NCI-H128 (cell line): ENCODE results near the gene FANCI.

Experiments
- DNase-seq: peaks from one replicate; lab custom pipeline; 2025; ENCODE audit not compliant: unreplicated experiment; lab: John Stamatoyannopoulos, UW

Gene FANCI

DNA sequence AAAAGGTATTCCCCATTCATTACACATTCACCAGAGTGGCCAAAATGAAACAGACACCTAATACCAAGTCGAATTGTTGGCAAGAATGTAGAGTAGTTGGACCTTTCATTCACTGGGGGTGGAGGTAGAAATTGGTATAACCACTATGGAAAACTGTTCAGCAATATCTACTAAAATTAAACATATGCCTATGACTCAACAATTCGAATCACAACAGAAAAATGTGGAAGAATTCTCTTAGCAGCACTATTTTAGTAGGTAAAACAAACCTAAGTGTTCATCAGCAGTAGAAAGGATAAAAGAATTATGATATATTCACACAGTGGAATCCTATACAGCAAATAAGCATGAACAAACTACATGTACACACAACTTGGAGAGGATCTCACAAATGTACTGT lies 60.2 kb downstream of the FANCI start:
- no peak for DNase-seq

DNA sequence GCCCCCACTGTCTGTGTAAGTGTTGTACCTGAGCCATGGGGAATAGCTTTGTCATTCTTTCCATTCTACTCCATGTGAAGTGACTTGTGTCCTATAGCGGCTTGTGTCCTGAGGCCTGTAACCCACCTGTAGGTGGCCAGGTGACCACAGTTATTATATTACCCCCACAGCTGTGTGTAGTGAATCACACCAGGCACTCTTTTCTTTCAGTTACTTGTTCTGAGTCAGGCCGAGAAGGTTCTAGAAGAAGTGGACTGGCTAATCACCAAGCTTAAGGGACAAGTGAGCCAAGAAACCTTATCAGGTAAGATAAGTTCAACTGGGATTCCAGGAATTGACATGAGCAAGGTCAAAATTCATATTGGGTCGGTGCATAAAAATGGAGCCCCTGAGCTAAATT lies 61.6 kb downstream of the FANCI start:
- DNase-seq: no peak

DNA sequence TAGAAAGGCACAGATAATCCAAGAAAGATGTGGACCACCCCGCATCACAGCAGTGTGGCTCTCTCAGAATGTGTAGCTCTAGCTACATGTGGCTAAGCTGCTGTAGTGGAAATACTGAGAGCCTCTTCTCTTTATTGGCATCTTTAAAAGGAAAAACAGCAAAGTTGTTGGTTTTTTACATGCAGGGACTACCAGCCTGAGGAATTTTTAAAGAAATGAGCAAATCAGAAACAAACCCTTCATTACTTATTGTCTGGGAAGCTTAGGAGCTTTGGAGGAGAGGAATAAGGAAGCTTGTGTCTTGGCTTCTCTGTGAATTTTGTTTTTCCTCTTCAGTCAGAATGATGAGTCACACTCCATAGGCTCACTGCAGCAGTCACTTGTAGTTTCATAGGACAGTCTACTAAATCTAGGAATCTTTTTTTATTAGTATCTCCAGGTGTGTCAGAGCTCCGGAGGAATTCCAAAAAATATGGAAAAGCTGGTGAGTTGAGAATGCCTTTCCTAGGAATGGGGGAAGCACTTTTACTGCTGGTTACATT lies 63.3 kb downstream of the FANCI start:
- no peak for DNase-seq

DNA sequence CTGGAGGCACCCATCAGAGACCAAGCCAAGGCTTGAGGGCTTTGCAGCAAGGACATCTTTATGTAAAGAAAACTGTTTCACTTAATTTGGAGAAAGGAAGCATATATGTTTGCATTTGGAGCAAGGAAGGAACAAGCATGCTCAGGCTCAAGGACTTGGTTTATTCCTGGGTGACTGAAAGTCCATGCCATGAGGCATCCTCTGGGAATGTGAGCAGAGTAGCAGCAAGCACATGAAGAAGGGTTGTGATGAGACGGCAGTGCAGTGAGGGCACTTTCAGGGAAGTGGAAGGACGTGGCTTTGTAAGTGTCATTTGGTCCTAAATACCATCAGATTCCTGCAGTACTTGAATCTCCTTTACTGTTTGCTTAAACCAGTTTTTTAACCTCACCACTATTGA lies 64.0 kb downstream of the FANCI start:
- no peak for DNase-seq

DNA sequence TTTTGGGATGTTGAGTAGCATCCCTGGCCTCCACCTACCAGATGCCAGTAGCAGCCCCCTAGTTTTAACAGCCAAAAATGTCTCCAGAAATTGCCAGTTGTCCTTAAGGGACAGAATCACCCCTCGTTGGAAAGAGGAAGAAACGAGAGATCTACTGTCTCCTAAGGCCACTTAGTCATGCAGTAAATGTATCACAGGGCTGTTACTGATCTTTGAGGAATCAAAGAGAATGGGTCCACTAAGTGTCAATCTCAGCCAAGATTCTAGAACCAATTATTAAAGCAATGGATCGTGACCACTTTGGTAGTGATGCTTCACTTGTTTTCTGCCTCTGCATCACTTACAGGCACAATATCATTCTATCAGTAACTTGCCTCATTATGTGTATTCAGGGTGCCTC lies 64.5 kb downstream of the FANCI start:
- no peak for DNase-seq

DNA sequence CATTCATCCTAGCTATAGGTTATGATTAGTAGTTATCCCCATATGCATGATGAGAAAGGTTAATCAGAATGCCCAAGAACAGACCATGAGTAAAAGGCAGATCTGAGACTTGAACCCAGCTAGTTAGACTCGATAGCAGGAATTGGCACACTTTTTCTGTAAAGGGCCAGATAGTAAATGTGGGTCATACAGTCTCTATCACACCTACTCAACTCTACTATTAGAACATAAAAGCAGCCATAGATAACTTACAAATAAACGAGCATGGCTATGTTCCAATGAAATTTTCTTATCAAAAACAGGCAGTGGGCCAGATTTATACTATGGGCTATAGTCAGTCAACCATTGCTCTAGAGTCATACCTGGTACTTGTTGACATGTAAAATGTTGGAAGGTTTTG lies 66.2 kb downstream of the FANCI start:
- no peak for DNase-seq

DNA sequence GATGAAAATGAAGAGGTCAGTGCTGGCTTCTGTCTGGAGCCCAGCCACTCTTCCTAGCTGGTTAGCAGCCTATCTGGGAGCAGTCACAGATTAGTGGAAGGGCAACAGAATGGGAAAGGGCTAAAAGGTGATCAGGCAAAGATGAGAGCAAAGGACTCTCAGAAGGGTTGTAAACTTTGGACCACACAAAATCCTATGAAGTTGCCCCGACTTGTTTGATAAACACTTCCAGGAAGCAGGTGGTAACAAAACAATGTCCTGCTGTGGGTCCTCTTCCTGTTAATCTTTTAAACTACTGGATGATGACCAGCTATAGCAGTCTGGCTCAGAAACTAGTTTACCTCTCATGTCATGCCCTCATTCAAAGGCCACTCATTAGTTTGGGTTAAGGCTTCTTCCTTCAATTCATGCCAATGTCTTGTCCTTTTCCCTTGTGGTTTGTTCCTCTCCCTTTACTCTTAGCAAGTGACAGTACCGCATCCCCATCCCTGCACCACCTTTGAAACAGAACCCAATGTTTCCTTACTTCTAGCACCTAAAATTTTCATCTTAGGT lies 71.7 kb downstream of the FANCI start:
- no peak for DNase-seq

DNA sequence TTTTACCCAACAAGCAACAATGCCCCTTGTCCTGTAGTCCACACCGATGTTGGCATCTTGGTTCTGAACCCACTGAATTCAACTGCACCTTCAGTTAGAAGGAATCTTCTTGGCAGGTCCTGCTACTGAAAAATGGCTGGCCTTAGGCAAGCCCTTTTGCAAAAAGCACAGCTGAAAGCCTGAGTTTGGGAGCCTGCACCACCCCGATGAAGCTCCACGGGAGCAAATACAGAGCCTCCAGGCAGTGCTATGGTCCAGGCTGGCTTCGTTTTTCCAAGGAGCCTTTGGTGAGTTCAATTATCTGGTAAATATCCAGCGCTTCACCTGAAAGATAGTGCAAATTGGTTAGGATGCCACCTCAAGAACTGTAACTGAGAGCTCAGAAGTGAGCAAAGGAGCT lies 72.7 kb downstream of the FANCI start:
- no peak for DNase-seq

DNA sequence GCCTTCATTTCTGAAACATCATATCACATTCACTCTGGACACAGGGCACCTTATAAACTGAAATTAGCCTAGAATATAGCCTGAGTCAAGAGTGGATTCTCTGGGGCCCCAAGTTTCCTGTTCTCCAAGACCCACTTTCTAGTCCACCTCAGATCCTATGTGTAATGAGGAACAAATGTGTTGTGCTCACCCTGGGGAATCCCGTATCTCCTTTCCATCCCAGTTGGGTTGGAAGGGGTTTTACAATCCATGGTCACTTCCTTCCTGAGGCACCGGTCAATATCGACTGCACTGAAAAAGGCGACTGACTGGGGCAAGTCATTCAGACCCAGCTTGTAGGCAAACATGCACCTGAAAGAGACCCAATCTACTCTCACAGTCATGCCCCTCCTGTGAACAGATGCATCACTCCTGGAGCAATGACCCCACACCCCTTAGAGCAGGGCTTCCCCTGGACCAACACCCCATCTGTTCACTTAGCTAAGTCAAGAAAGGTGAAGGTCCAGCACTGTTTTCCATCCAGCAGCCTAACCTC lies 73.5 kb downstream of the FANCI start:
- DNase-seq: no peak

DNA sequence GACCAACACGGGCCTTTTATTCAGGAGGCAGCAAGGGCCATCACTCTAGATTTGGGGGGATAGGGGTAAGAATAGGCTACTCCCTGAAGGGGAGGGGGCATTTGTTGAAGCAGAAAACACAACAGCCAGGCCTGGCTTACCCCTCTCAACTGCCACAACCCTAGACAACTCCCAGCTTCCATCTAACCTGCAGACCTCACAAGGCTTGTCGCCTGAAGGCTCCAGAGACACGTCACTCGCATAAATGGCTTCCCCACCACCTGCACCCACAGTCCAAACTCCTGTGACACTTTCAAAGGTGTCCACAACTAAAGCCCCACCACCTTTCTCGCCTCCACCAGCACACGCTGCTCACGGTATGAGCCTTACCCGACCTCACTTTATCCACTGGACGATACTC lies 75.9 kb downstream of the FANCI start:
- no peak for DNase-seq

DNA sequence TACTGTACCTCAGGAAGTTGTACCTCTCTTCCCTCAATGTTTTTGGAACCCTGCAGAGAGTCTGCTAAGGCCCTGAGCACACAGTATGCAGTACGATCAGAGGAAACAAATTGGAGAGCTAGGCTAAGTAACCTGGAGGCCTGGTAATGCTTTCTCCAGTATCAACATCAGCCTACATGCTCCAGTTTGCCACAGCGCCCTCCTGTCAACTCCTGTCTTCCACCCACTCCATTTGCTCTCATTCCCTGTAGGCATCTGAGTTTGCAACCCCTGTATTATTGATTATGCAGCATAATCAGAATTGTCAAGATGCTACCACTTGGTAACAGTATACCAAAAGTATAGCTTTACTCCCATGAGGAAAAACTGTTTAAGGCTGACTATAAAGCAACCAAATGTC lies 76.4 kb downstream of the FANCI start:
- DNase-seq: no peak

DNA sequence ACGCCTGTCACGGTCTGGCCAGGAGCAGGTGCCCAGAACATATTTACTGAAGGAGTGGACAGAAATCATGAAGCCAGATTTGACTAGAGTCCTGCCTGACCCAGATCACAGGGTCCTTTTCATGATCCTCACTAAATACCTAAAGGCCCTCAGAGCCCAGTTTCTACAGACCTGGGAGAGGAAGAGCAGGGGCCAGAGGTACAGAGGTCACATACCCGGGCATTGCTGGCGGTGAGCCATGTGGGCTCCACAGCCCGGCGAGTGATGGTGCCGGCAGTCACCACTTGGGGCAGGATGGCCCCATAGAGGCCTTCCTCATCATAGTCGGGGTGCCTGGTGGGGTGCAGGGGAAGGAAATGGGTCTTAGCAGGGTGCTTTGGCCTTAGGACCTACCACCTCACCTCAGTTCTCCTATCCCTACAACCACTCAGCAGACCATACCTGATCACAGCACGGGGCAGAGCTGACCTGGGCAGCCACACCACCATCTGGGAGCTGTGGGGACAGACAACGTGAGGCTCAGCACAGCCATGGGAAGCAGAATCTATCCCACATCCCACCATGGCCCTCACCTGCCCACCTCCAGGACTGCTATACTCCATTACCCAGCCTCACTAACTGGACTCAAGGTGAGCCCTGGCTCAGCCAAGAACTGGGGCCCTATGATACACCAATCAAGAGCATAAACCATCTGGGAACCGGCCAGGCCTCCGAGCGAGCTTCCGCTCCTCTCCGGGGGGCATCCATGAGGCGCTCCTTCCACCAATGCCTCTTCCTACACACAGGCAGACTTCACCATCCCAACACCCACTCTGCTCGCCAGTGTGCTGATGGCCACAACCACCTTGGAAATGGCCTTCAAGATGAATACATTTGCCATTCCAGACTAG lies 78.0 kb downstream of the FANCI start:
- DNase-seq: no peak

DNA sequence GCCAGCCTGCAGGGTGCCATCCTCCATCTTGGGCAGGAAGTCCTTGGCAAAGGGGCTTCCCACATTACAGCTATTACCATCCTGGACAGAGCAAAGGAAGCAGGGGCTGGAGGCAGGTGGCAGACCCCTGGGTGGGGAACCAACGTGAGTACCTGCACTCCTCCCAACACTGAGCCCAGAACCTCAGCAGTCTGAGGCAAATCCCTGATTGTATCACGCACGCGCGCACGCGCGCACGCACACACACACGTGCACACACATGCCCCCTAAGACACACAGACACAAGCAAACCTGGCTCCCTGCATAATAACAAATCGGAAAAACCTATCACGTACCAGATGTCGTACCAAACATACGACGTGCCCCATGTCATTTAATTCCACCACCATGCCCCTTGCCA lies 79.0 kb downstream of the FANCI start:
- no peak for DNase-seq

DNA sequence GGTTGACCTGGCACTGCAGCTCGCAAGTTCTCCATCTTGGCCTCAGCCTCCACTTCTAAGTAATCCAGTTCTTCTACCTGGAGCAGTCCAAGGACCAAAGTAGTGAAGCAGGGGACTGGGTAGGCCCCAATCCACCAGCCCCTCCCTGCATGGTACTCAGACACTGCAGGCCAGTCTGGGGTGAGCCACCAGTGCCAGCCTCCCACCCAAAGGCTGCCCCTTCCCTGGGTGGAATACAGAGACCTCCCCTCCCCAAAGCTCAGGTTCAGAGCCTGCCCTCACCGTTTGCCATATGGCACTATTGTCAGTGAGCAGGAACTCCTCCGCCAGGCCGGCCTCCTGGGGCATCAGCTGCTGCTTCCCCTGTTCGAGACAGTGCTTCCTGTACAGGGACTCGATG lies 80.0 kb downstream of the FANCI start:
- no peak for DNase-seq

DNA sequence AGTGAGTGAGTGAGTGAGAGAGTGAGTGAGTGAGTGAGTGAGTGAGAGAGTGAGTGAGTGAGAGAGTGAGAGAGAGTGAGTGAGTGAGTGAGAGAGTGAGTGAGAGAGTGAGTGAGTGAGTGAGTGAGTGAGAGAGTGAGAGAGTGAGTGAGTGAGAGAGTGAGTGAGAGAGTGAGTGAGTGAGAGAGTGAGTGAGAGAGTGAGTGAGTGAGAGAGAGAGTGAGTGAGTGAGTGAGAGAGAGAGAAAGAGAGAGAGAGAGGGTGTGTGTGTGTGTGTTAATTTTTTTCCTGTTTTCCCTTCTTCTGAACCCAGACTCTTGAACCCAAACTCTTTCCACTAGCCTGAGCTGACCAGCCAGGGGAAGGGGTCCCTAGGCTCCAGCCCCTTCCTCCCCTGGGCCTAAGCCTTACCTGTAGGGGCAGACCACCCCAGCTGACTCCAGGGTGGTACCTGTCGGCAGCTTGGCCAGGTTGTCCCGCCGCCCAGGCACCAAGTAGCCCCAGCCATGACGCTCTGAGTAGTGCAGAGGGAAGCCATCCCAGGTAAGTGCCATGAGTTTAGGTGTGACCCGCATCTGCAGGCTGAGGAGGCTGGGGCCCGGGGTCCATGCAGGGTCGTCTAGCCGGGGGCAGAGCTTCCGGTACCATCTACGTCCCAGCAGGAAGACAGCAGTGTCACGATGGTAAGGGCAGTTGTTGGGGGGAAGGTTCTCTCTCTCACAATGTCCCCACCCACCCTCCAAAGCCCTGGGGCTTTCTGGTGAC lies 81.4 kb downstream of the FANCI start:
- DNase-seq: no peak

DNA sequence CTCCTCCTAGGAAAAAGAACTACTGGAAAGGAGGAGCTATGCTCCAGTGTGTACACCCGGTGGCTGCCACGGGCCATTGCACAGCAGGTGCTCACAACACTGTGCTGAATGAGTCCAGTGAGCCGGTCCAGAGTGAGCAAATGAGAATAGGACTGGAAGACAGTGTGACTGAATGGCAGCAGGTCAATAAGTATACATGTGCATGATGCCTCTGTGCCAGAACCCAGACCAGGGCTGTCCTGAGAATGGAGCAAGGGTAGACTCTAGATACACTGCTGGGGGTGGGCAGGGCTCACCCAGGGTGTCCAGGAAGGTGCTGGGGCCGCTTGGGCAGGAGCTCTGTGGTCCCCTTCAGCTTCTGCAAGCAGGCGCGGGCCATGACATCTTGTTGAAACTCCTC lies 82.5 kb downstream of the FANCI start:
- no peak for DNase-seq

DNA sequence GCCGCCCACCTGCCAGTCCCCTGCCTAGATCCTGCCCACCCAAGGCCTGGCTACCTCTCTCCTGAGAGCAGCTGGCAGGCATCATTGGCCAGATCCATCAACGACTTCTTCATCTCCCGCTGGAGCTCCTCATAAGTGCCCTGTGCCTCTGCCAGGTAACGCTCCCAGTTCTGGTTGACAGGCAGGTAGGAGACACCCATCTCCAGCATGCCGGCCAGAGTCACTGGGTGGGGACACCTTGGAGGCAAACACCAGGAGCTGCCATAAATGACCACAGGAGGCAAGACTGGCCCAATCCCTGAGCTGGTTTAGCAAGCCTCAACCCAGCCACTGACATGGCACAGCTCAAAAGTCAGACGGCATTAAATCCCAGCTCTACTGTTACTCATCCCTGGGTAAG lies 83.3 kb downstream of the FANCI start:
- DNase-seq: no peak

DNA sequence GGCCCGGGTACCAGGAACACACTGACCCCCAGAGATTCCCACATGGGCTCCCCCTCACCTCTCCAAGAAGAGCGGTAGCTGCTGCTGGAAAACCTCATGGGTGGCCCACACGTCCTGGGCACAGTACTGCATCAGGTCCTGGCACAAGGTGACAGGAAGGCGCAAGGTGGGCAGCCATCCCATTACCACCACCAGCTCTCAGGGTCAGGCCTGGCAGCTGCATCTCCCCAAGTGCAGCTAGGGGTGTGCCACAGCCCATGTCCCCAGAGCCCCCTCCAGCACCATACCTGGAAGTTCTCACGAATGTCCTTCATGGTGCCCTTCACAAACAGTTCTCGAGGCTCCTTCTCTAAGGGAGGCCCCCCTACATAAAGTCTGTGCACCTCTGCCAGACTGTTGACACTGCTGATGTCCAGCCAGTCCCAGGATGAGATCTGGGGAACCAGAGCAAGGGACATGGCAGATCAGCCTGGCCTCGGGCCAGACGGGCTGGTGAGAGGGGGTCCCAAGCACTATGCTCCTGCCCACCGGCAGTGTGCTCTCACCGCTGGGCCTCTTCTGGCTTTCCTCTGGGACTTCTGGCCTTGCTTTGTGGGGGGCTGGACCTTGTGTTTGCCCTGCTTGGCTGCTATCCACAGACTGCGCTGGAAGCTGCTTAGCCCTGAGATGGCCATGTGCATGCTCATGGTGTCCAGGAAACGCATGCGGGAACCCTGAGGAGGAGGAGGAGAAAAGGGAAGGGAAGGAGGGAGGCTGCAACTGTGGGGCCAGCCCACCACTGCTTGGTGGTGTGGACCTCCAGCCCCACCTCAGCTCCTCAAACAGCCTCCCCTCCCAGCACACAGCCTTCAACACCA lies 84.8 kb downstream of the FANCI start:
- no peak for DNase-seq

DNA sequence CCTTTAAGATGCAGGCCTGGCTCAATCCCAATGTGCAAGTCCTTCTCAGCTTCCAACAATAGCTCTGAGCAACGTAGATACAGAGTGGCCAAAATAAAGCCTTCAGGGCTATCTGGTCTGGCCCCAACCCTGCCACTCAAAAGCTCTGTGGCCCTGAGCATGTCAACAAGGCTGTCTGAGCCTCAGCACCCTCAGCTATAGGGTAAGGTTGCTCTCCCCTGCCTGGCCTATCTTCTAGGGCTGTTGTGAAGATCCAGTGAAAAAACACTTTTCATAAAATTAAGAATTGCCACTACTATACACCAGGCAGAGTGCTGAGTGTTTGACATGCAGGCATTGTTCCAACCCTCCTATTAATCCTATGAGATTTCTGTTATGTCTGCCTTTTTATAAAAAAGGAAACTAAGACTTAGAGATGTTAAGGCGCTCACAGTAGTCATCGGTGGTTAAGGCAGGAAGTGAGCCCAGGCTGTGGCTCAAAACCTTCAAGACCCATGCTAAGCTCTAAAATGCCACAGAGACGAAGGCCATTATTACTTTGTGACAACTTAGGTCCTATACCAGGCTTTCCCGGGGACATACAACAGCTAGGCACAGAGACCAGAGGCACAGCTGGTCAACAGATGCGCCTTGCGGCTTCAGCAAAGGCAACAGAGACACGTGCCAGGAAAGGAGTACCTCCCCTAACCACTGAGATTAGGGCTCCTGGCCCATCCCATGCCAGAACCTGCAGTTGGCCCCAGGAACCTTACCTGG lies 85.7 kb downstream of the FANCI start:
- DNase-seq: no peak

DNA sequence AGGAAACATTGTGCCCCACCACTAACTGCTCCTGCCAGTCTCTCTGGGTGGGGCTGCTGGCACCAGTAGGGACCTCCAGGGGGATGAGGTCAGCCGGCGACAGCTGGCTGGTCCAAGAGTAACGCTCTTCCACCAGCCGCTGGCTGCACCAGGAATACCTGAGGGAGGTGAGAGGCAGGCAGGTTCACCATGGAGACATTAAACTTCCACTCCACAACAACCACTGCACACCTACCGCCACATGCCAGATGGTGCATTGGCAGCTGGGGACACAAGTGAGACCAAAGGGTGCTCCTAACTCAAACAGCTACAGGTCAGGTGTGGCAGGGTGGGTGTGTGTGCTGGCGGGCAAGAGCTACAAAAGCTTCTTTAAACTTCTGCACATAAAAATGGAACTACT lies 86.3 kb downstream of the FANCI start:
- DNase-seq: no peak
